Stimulated activated CD8-positive, alpha-beta memory T cell treated with anti-CD3 and anti-CD28 coated beads, Interleukin-15, amount 100 ng/mL, for 1 hour (primary cell): ENCODE data around the gene CSF3R.

Source experiments
- DNase-seq: peaks from one replicate; pipeline ENCODE4 v3.0.0-alpha.2; 2020; ENCODE audit warnings: low read depth

CSF3R gene

GRCh38 chr1:36482724-36483388 lies at the start of gene CSF3R:
TSS of gene CSF3R (minus strand) at chr1:36482913. CDS start at chr1:36479496, 3,417 bp downstream.
- DNase-seq: no peak

DNA sequence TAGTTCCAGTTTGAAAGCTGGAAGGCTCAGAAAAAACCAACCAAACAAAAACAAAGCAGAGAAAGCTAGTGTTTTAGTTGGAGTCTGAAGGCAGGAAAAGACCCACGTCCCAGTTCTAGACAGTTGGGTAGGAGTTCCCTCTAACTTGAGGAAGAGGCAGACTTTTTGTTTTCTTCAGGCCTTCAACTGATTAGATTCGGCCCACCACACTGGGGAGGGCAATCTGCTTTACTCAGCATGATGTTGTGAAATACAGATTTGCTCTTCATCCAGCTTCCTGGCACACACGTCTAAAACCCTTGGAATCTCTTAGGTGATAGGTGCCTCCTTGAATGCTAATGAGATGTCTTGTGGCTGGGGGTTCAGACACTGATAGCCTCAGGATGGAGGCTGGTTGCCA lies 49.1 kb upstream of the CSF3R start:
- DNase-seq: no peak

DNA sequence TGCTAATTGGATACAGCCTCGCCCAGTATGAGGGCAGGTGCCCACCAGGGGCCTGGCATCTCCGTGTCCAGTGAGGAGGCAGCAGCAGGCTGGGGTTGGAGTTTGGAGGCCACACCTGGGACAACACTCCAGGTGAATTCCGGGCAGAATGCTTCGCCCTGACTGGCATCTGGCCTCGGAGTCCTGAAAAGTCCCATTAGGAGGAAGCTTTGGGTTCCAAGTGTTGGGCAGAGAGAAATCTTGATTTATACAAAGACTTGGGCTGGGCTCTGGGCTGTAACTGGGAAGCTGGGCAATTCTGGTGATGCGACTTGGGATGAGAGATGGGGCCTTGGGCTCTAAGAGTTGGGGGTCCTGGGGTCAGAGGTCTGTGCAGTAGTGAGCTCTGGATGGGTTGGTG lies 48.1 kb upstream of the CSF3R start:
- DNase-seq: no peak

GRCh38 chr1:36530261-36530660 lies 47.5 kb upstream of the CSF3R start:
- DNase-seq: no peak

GRCh38 chr1:36529769-36530260 lies 47.1 kb upstream of the CSF3R start:
- no peak for DNase-seq

- no peak for DNase-seq
Observed at GRCh38 chr1:36528361-36529349, 45.9 kb upstream of the CSF3R start.

DNA sequence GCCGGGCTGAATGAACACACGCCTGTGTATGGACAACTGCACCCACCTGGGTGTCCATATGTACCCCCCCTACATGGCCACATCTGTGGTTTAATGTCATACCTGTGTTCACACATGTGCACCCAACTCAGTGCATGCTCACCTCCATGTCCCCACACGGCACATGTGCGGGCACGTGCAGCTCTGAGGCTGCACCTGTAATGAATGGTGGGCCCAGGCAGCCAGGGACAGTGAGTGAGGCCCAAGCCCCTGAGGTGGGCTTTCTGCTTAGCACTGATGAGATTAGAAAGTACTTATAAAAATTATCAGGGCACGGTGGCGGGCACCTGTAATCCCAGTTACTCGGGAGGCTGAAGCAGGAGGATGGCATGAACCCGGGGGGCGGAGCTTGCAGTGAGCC lies 42.5 kb upstream of the CSF3R start:
- no peak for DNase-seq

DNA sequence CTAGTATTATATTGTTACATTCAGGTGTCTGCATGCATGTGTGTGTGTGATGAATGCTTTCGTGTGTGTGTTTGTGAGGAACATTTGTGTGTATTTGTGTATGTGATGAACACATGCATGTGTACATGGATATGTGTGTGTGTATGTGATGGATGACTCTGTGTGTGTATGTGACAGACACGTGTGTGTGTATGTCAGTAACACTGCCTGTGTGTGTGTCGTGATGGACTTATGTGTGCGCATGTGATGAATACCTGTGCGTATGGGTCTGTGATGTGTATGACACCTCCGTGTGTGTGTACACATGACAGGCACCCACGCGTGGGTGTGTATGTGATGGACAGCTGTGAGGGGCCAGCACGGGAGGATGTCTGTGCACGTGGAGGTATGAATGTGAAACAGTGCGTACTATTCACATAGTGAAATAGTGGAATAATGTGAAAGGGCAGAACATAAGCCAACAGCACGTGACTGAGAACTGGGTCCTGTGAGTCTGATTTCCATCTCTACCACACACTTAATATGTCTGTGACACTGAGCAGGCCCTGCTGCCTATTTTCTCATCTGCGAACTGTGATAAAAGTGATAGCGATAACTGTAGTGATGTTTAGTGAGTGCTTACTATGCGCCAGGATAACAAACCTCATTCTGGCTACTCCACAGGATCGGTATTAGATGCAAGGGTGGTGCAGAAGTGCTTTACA lies 41.8 kb upstream of the CSF3R start:
- no peak for DNase-seq

DNA sequence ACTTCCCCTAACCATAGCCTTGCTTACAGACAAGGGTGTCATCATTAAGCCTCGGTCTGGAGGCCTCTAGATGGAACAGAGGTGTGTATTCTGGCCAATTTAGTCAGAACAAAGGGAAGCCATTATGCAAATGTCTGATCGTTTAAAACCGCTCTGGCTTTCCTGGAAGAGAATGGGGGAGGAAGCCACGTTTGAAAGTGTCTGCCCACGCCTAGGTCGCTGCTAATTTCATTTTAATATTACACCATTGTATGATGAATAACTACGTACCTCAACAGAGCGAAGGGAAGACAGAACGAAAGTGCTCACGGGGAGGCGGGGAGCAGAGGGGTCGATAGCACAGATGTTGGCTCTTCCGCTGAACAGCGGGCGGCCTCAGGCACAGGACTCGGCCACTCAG lies 41.1 kb upstream of the CSF3R start:
- DNase-seq: no peak

GRCh38 chr1:36523230-36523495 lies 40.5 kb upstream of the CSF3R start:
- no peak for DNase-seq

DNA sequence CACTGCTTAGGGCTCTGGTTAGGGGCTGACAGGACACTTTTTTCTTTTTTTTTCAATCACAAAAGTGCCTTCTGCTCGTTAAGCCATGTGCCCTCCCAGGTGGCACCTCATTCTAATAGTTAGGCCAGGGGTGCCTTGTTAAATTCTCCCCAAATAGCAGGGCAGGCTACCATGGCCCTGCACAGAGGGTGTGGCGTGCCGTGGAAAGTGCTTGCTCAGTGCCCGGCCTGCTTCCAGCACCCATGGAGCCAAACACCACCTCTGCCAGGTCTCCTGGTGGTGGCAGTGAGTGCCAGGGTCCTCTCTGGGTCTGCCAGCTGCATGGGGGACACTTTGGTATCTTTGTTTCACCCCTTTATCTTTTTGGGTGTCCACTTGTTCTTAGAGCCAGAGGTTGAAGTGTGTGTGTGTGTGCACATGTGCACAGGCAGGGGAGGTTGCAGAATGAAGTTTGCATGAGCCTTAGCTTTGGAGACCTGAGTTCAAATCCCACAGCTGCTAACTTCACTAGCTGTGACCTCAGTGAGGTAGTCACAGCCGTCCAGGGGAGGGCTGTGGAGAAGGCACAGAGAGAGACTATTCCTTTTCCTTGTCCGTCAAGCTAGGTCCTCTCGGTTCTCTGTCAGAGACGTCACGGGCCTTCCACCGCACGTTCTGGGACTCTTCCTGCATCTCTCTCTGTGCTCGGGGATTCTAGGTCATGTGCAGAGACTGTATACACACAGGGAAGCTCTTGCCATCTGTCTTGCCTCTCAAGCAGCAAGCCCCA lies 39.9 kb upstream of the CSF3R start:
- DNase-seq: no peak

DNA sequence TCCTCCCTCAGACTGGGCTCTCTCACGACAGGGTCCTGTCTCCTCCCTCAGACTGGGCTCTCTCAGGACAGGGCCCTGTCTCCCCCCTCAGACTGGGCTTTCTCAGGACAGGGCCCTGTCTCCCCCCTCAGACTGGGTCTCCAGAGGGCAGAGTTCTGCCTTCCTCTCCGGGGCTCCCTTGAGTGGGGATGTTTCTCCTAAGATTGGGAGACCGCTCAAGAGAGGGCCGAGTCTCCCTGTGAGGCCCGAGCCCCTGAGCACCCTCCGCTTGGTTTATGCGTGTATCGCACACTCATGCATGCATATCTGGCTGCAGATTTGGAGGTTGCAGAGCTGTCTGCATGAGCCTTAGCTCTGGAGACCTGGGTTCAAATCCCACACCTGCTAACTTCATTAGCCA lies 39.3 kb upstream of the CSF3R start:
- no peak for DNase-seq

- no peak for DNase-seq
Observed at GRCh38 chr1:36520771-36521420, 38.2 kb upstream of the CSF3R start.

DNA sequence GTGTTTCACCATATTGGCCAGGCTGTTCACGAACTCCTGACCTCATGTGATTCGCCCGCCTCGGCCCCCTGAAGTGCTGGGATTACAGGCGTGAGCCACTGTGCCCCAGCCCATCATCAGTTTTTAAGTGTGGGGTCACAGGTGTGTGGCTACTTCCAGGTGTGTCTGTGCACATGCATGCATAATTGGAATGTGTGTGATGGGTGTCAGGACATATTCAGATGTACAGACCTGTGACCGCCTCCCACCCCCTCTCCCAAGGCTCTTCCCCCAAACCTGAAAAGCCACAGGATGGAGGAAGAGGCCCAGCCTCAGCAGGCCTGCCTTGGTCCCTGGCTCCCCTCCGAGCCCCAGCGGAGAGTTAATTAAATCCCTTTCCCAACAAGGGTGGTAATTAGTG lies 37.3 kb upstream of the CSF3R start:
- DNase-seq: no peak

DNA sequence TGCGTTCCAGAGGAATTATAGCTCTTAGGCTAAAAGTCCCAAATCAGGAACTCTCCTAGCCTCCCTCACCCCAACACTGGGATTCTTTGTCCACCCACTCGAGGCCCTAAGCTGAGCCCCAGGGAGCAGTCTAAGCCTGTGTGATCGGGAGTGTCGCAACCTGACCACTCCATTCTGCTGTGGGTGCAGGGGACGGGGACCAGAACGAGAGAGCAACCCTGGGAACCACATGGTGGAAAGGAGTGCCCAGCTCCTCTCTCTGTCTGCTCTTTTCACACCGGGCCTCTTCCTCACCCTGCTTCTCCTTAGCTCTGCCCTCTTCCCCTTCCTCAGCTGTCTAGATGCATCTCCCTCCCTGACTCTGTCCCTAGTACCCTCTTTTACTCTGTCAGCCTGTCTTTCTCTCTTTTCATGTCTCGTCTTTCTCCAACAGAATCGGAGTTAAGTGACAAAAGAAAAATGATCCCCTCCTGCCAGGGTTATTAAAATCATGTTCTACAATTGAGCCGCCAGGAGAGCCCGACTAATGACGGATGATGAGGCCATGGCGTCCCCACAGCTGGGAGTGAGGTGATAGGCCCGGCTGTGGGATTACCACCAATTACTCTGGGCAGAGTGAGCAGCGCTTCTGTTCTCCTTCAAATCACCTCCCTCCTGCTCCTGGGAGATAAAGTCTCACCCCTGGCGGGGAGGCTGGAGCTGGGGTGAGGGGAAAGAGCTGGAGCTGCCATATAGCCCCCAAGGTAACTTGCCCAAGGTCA lies 34.5 kb upstream of the CSF3R start:
- DNase-seq: no peak

GRCh38 chr1:36516372-36517010 lies 33.8 kb upstream of the CSF3R start:
- peak; percentile 4 for DNase-seq

GRCh38 chr1:36515315-36516138 lies 32.8 kb upstream of the CSF3R start:
- no peak for DNase-seq

DNA sequence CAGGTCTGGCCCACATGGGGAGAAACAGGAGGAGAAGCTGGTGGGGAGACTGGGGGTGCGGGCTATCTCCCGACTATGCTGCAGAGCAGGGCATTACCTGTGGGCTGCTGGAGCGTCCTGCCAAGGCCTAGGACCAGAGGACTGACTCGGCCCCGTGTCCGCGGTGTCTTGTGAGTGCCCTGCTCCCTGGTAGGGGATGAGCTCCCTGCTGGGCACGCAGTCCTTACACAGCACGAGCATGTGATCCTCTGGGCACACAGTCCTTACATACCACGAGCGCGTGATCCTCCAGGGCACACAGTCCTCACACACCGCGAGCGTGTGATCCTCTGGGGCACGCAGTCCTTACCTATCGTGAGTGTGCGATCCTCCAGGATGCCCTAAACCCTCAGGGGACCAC lies 31.8 kb upstream of the CSF3R start:
- no peak for DNase-seq
